HG03469 (cell line): ENCODE measurements around the gene DGKZ.

Source experiments
- ATAC-seq: cut with Tn5 transposase; IDR thresholded peaks from one replicate; pipeline ENCODE4 v1.9.1; 2021; ENCODE audit warnings: mild to moderate bottlenecking, moderate library complexity, moderate number of reproducible peaks; ENCODE audit not compliant: unreplicated experiment

DGKZ gene

GRCh38 chr11:46427364-46427763 is 80.1 kb downstream of the DGKZ start:
- ATAC-seq: no peak

- no peak for ATAC-seq
These were observed 82.5 kb downstream of the DGKZ start for GRCh38 chr11:46429717-46430116.
